HG03575 (cell line): Measurements from ENCODE around the gene ERBB4.

Experiments
- ATAC-seq: cut with Tn5 transposase; IDR thresholded peaks from one replicate; pipeline ENCODE4 v1.9.1; 2021; ENCODE audit not compliant: unreplicated experiment, insufficient number of reproducible peaks, low FRiP score; ENCODE audit errors: extremely low read depth

Gene ERBB4

GRCh38 chr2:211845338-211846035, 693.1 kb downstream of the ERBB4 start:
- ATAC-seq, result no peak

GRCh38 chr2:211837706-211838105, 700.9 kb downstream of the ERBB4 start:
- no peak for ATAC-seq

- ATAC-seq, result no peak
These were observed 701.4 kb downstream of the ERBB4 start for GRCh38 chr2:211837206-211837605.

- no peak for ATAC-seq
These were observed 702.2 kb downstream of the ERBB4 start for GRCh38 chr2:211836409-211836808.

DNA sequence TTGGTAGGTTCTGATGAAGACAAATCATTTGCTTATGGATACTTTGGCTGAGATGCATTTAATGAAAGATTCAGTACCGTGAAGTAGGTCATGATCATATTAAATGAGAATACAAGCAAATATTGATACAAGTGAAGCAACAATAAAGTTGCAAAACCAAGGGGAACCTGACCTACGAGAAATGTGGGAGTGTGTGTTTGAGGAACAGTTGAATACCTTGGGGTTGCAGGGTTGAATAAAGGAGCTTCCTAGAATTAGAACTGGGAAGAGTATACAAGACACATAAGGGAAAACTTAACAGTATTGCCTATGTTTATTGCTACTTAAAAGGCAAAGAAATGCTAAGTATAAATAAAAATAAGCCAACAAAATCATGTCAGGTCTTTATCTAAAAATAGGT, 702.9 kb downstream of the ERBB4 start:
- ATAC-seq, result no peak

- ATAC-seq, result no peak
These were observed 704.9 kb downstream of the ERBB4 start for GRCh38 chr2:211833582-211834279.

DNA sequence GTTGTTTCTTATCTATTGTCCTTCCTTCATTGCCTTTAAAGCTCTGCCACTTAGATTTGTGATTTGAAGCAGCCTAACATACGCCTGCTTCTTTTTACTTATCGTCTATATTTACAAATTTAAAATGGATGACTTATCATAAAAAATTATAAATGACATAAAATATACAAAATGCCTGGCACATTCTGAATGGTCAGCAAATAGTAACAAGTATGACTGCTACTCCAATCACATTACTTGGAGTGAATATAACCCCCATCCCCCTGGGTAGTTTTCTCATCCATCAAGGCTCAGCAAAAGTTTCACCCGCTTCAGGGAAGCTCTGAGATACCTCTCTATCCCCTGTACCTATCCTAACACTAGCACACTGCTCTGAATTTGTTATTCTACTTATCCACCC, 708.9 kb downstream of the ERBB4 start:
- ATAC-seq, result no peak

DNA sequence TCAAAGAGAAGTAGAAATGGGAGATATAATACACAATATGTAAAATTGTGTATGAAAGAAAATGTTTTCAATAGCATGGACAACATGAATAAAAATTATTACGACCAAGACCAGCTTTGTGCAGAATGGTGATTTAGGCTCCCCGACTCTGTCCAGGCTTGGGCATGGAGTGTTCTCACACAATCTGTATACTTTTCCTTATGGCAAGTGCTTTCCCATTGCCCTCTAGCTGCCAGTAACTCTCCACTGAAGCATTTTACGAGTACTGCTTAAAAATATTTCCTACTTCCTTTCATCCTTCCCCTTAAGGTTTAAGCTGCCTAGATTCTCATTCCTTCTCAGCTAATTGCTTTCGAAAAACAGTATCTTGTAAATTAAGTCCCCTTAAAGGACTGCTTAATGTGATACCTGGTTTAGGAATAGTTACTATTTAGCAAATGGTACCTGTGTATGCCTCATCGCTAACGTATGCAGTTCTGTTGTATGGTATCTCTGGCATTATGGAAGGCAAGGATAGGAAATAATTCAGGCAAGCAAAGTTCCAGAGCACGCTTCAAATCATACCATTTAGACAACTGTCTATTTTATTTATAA, 714.6 kb downstream of the ERBB4 start:
- no peak for ATAC-seq

DNA sequence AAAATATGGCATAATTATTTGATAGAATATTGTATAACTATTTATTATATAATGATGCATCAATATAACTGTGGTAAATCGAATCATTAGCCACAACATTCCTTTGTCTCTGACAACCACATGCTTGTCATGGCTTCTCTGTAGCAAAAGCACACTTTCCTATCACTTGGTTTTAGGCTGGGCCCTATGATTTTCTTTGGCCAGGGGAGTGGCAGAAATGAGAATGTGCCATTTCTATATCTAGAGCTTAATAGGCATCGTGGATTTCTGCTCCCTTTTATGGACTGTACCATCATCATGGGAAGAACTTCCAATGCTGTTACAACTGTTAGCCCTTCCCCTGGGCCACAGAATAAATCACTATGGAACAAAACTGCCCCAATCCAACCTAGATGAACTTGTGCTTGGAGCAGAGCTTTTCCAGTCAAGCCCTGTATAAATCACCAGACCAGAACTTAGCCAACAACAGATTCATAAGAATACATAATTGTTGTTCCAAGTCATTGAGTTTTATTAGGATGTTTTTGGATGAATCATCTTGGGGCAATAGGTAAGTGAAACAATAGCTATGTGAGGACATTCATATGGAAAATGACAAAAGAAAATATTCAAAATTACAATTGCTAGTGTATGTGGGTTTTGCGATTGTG, 715.8 kb downstream of the ERBB4 start:
- ATAC-seq, result no peak

DNA sequence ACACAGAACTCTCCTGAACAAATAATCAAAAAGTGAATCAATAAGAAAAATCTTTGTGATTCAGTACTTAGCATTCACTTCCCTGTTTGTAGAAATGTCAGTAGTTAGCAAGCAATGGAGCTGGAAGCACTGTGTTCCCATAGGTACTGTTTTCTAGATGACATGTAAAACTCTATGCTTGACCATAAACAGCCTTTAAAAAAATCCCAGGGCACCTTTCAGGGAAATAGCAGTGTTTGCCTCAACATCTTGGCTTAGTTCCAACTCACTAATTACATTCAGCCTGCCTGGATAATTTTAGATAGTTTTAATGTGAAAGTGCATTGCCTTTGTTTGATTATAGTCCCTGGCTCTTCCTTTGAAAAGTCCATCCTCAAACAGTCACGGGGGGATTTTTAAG, 721.8 kb downstream of the ERBB4 start:
- ATAC-seq, result no peak

GRCh38 chr2:211812587-211812986, 726.0 kb downstream of the ERBB4 start:
- no peak for ATAC-seq

- ATAC-seq, result no peak
These were observed 735.9 kb downstream of the ERBB4 start for GRCh38 chr2:211802666-211803065.

- no peak for ATAC-seq
These were observed 738.6 kb downstream of the ERBB4 start for GRCh38 chr2:211800001-211800400.

DNA sequence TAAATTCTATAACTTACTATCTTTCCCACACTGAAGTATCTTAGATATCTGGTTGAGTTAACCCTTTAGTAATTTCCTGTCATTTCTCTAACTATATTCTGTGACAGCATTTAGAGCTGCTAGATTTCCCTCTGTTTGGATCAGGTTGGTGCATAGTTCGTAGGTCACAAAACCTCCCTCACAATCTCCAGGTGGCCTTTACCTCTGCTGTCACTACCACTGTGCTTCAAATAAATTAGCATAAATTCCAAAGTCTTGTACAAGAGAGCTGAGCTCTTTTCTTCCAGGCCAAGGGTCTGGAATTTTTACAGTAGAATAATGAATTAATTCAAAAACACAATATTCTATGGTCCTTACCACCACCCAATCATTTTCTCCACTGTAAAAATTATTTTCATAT, 739.7 kb downstream of the ERBB4 start:
- ATAC-seq, result no peak

DNA sequence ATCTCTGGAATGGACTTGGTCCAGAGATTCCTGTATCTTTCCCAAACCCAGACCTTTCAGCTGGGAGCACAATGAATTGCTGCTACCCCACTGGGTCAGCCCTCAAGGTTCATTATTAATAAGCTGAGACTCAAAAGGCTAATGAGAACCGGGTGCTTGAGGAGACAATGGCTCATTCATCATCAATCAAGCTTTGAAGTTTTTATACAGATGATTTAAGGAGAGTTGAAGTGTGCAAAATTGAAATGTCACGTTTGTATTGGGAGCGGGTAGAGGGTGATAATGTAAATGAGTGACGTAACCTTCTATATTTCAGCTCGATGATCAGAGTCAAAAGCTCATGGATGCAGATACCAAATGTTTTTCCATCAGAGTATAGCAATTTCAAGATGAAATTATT, 744.9 kb downstream of the ERBB4 start:
- no peak for ATAC-seq

DNA sequence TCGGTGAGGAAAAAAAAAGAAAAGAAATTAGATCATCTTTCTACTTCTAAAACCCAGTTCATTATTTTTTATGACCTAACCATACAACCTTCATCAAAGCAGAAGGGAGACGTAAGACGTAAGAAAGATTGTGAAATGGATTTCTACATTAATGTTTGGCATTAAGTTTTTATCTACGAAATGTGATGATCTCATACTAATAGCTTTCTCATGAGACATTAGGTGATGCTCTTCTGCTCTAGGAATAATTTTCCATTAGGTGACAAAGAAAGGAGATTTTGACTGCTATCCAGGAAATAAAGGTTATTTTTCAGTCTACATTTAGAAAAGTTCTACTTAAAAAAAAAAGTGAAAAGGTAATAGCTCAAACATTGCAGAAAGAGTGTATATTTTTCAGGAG, 748.6 kb downstream of the ERBB4 start:
- no peak for ATAC-seq

GRCh38 chr2:211766689-211767088, 771.9 kb downstream of the ERBB4 start:
- no peak for ATAC-seq

- no peak for ATAC-seq
These were observed 776.1 kb downstream of the ERBB4 start for GRCh38 chr2:211762479-211762878.

- no peak for ATAC-seq
These were observed 778.5 kb downstream of the ERBB4 start for GRCh38 chr2:211760103-211760502.

DNA sequence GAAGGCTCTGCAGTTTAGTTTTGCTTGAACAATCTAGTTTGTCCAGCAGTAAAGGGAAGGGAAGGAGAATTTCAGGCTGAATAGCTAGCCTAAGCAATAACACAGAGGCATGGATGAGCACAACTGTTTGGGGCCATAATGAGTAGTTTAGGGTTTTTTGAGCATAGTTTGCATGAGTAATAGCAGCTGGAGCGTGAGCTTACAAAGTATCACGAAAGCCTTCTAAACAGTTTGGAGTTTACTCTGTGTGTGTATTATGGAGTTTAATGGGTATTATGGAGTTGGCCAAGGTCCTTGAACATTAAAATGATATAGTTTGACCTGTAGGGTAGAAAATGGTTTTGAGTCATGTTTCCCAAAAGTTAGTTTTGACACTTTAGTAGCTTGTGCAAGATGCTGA, 782.3 kb downstream of the ERBB4 start:
- no peak for ATAC-seq
